Measurements from ENCODE around the gene YY1.

YY1 gene

GRCh38 chr14:100312877-100313400 lies 74.0 kb downstream of the YY1 start:
- Histone ChIP-seq H3K27me3 (replicated peaks; ENCODE audit: control insufficient read depth, insufficient read depth, low read length, poor library complexity, severe bottlenecking) (no peaks in the 10 kb centered on the region), H3K4me1 (ENCODE audit: control insufficient read depth, insufficient read depth, low read length, poor library complexity, severe bottlenecking) (no peaks in the 10 kb centered on the region), H3K9me3 (ENCODE audit: control insufficient read depth, low read length) (no peaks in the 10 kb centered on the region), H3K27ac (ENCODE audit: insufficient read depth, low read length, poor library complexity, severe bottlenecking) (no peak overlapping the region), H3K4me3 (ENCODE audit: insufficient read depth, low read depth, low read length, poor library complexity, severe bottlenecking) (no peak overlapping the region), H3K36me3 (ENCODE audit: control insufficient read depth, insufficient read depth, low read length) (no peaks in the 10 kb centered on the region)
- no peak for DNase-seq

- no peaks in the 10 kb centered on the region for H3K9me3 ChIP-seq (ENCODE audit: control insufficient read depth, low read length)
- no peaks in the 10 kb centered on the region for H3K27me3 ChIP-seq (replicated peaks; ENCODE audit: control insufficient read depth, insufficient read depth, low read length, poor library complexity, severe bottlenecking)
- DNase-seq: no peak
- no peaks in the 10 kb centered on the region for H3K36me3 ChIP-seq (ENCODE audit: control insufficient read depth, insufficient read depth, low read length)
- no peak overlapping the region for H3K27ac ChIP-seq (ENCODE audit: insufficient read depth, low read length, poor library complexity, severe bottlenecking)
- H3K4me3 ChIP-seq (ENCODE audit: insufficient read depth, low read depth, low read length, poor library complexity, severe bottlenecking): no peak overlapping the region
- no peaks in the 10 kb centered on the region for H3K4me1 ChIP-seq (ENCODE audit: control insufficient read depth, insufficient read depth, low read length, poor library complexity, severe bottlenecking)
Measured at GRCh38 chr14:100313464-100314230, 74.7 kb downstream of the YY1 start.

- no peaks in the 10 kb centered on the region for H3K4me1 ChIP-seq (ENCODE audit: control insufficient read depth, insufficient read depth, low read length, poor library complexity, severe bottlenecking)
Measured at GRCh38 chr14:100314724-100315123, 75.8 kb downstream of the YY1 start.

GRCh38 chr14:100317389-100317788 lies 78.4 kb downstream of the YY1 start:
- no peaks in the 10 kb centered on the region for H3K9me3 ChIP-seq (ENCODE audit: control insufficient read depth, low read length)
- no peak overlapping the region for H3K27ac ChIP-seq (ENCODE audit: insufficient read depth, low read length, poor library complexity, severe bottlenecking)
- H3K4me1 ChIP-seq (ENCODE audit: control insufficient read depth, insufficient read depth, low read length, poor library complexity, severe bottlenecking): no peaks in the 10 kb centered on the region
- H3K27me3 ChIP-seq (replicated peaks; ENCODE audit: control insufficient read depth, insufficient read depth, low read length, poor library complexity, severe bottlenecking): no peaks in the 10 kb centered on the region
- DNase-seq: no peak
- no peaks in the 10 kb centered on the region for H3K36me3 ChIP-seq (ENCODE audit: control insufficient read depth, insufficient read depth, low read length)
- peak overlapping the region; percentile 50 for H3K4me3 ChIP-seq (ENCODE audit: insufficient read depth, low read depth, low read length, poor library complexity, severe bottlenecking)

More at GRCh38 chr14:100314724-100315123, 75.8 kb downstream of the YY1 start:
- Histone ChIP-seq H3K9me3 (ENCODE audit: control insufficient read depth, low read length) (no peaks in the 10 kb centered on the region), H3K4me3 (ENCODE audit: insufficient read depth, low read depth, low read length, poor library complexity, severe bottlenecking) (no peak overlapping the region), H3K36me3 (ENCODE audit: control insufficient read depth, insufficient read depth, low read length) (no peaks in the 10 kb centered on the region), H3K27ac (ENCODE audit: insufficient read depth, low read length, poor library complexity, severe bottlenecking) (no peak overlapping the region), H3K27me3 (replicated peaks; ENCODE audit: control insufficient read depth, insufficient read depth, low read length, poor library complexity, severe bottlenecking) (no peaks in the 10 kb centered on the region)
- DNase-seq: no peak

GRCh38 chr14:100317912-100318808 lies 79.2 kb downstream of the YY1 start:
- DNase-seq: peak; percentile 30 to 41 (median 35)
- peak overlapping the region; percentile 50 for H3K4me3 ChIP-seq (ENCODE audit: insufficient read depth, low read depth, low read length, poor library complexity, severe bottlenecking)
- H3K4me1 ChIP-seq (ENCODE audit: control insufficient read depth, insufficient read depth, low read length, poor library complexity, severe bottlenecking): no peaks in the 10 kb centered on the region
- no peak overlapping the region for H3K27ac ChIP-seq (ENCODE audit: insufficient read depth, low read length, poor library complexity, severe bottlenecking)
- no peaks in the 10 kb centered on the region for H3K36me3 ChIP-seq (ENCODE audit: control insufficient read depth, insufficient read depth, low read length)
- no peaks in the 10 kb centered on the region for H3K9me3 ChIP-seq (ENCODE audit: control insufficient read depth, low read length)
- no peaks in the 10 kb centered on the region for H3K27me3 ChIP-seq (replicated peaks; ENCODE audit: control insufficient read depth, insufficient read depth, low read length, poor library complexity, severe bottlenecking)

- Histone ChIP-seq H3K27me3 (replicated peaks; ENCODE audit: control insufficient read depth, insufficient read depth, low read length, poor library complexity, severe bottlenecking) (no peaks in the 10 kb centered on the region), H3K27ac (ENCODE audit: insufficient read depth, low read length, poor library complexity, severe bottlenecking) (no peak overlapping the region), H3K36me3 (ENCODE audit: control insufficient read depth, insufficient read depth, low read length) (no peaks in the 10 kb centered on the region), H3K4me1 (ENCODE audit: control insufficient read depth, insufficient read depth, low read length, poor library complexity, severe bottlenecking) (no peaks in the 10 kb centered on the region), H3K4me3 (ENCODE audit: insufficient read depth, low read depth, low read length, poor library complexity, severe bottlenecking) (no peak overlapping the region), H3K9me3 (ENCODE audit: control insufficient read depth, low read length) (no peaks in the 10 kb centered on the region)
- no peak for DNase-seq
Measured at GRCh38 chr14:100320157-100320856, 81.4 kb downstream of the YY1 start.

- Histone ChIP-seq H3K4me3 (ENCODE audit: insufficient read depth, low read depth, low read length, poor library complexity, severe bottlenecking) (no peak overlapping the region), H3K4me1 (ENCODE audit: control insufficient read depth, insufficient read depth, low read length, poor library complexity, severe bottlenecking) (no peaks in the 10 kb centered on the region), H3K27me3 (replicated peaks; ENCODE audit: control insufficient read depth, insufficient read depth, low read length, poor library complexity, severe bottlenecking) (no peaks in the 10 kb centered on the region), H3K36me3 (ENCODE audit: control insufficient read depth, insufficient read depth, low read length) (no peaks in the 10 kb centered on the region), H3K27ac (ENCODE audit: insufficient read depth, low read length, poor library complexity, severe bottlenecking) (no peak overlapping the region), H3K9me3 (ENCODE audit: control insufficient read depth, low read length) (no peaks in the 10 kb centered on the region)
- no peak for DNase-seq
Measured at GRCh38 chr14:100321473-100322137, 82.7 kb downstream of the YY1 start.

- no peak overlapping the region for H3K27ac ChIP-seq (ENCODE audit: insufficient read depth, low read length, poor library complexity, severe bottlenecking)
Measured at GRCh38 chr14:100322138-100322957, 83.4 kb downstream of the YY1 start.

More at GRCh38 chr14:100322138-100322957, 83.4 kb downstream of the YY1 start:
- Histone ChIP-seq H3K36me3 (ENCODE audit: control insufficient read depth, insufficient read depth, low read length) (no peaks in the 10 kb centered on the region), H3K4me3 (ENCODE audit: insufficient read depth, low read depth, low read length, poor library complexity, severe bottlenecking) (no peak overlapping the region), H3K4me1 (ENCODE audit: control insufficient read depth, insufficient read depth, low read length, poor library complexity, severe bottlenecking) (no peaks in the 10 kb centered on the region), H3K9me3 (ENCODE audit: control insufficient read depth, low read length) (no peaks in the 10 kb centered on the region), H3K27me3 (replicated peaks; ENCODE audit: control insufficient read depth, insufficient read depth, low read length, poor library complexity, severe bottlenecking) (no peaks in the 10 kb centered on the region)
- no peak for DNase-seq
